HCT116 (cell line): ENCODE data around the gene SLC5A2. TPM values are rescaled to one million over a fixed set of nuclear protein-coding genes. Genes with fewer than 3 reads are reported as not detected.

ENCODE experiments used
- ATAC-seq: fragments of 200-7000 bp; cut with Tn5 transposase; 2 replicates; pipeline ENCODE4 v1.9.1; 2020; ENCODE audit warnings: mild to moderate bottlenecking, moderate library complexity
- BruUV-seq: library from RNA; stranded (reverse); fragments of 400-500 nt; replicated peaks from 2 replicates; lab custom pipeline; 2021; lab: Mats Ljungman, UMichigan
- CTCF ChIA-PET: fragments of 300-600 bp; sonication (Branson Sonifier 250); formaldehyde crosslinking; loops from one replicate; lab custom pipeline; 2021; ENCODE audit warnings: antibody characterized with exemption; lab: Charles Lee
- POLR2A ChIA-PET: fragments of 300-600, 350-600 bp; sonication (Branson Sonifier 250); formaldehyde crosslinking; loops from one replicate; lab custom pipeline; 2021; ENCODE audit warnings: antibody characterized with exemption; lab: Charles Lee
- RAD21 ChIA-PET, 2 experiments: fragments of 300-600 bp; sonication (Branson Sonifier 250); formaldehyde crosslinking; loops; one replicate each; lab custom pipeline; 2023; ENCODE audit warnings: low total read pairs in 2 of 2; ENCODE audit not compliant: uncharacterized antibody in 2 of 2, unreplicated experiment in 2 of 2, low non-redundant PET in 1 of 2; lab: Charles Lee
- DNase-seq: peaks from one replicate; pipeline ENCODE4 v3.0.0-alpha.2; 2010; ENCODE audit warnings: low read depth, low spot score
- H2AFZ ChIP-seq: fragments of 200-600 bp; shearing (Covaris generic), sonication (generic); 2 replicates; pipeline ENCODE4 v1.6.1; 2017; ENCODE audit warnings: low read depth, mixed run types, mixed read lengths, antibody characterized with exemption, low read length; ENCODE audit not compliant: poor library complexity, severe bottlenecking
- H3K27ac ChIP-seq: 2 replicates; pipeline ENCODE4 v1.5.1; 2012; ENCODE audit warnings: low read depth, low read length
- H3K27me3 ChIP-seq: fragments of 200-600 bp; sonication (generic); 2 replicates; pipeline ENCODE4 v1.6.1; 2016; ENCODE audit warnings: mixed run types, low read length, mixed read lengths; ENCODE audit not compliant: insufficient read depth
- H3K36me3 ChIP-seq, 2 experiments: fragments of 200-500 bp in 1 of 2; fragments of 200-600 bp in 1 of 2; sonication (Bioruptor generic) in 1 of 2; sonication (generic) in 1 of 2; 2 replicates each; pipeline versions ENCODE4 v1.5.1 to v1.6.1; 2014 to 2016; ENCODE audit warnings: low read length in 2 of 2, inconsistent platforms in 1 of 2, mixed read lengths in 1 of 2, mixed run types in 1 of 2; ENCODE audit not compliant: insufficient read depth in 2 of 2, control insufficient read depth in 1 of 2
- H3K4me1 ChIP-seq, 2 experiments: fragments of 200-600 bp in 1 of 2; sonication (generic) in 1 of 2; 2 replicates each; pipeline versions ENCODE4 v1.5.1 to v1.6.1; 2012 to 2017; ENCODE audit warnings: low read length in 2 of 2, inconsistent platforms in 1 of 2, mild to moderate bottlenecking in 1 of 2, mixed read lengths in 1 of 2, mixed run types in 1 of 2, moderate library complexity in 1 of 2; ENCODE audit not compliant: insufficient read depth in 2 of 2, control insufficient read depth in 1 of 2
- H3K4me2 ChIP-seq: fragments of 200-600 bp; sonication (generic); 2 replicates; pipeline ENCODE4 v1.6.1; 2017; ENCODE audit warnings: mixed run types, low read length, mixed read lengths
- H3K4me3 ChIP-seq, 2 experiments: fragments of 200-600 bp in 1 of 2; sonication (generic) in 1 of 2; replicated peaks in 1 of 2; 2 replicates each; pipeline ENCODE4 v1.5.1; 2011 to 2016; ENCODE audit warnings: low read length in 2 of 2, control low read depth in 1 of 2, low read depth in 1 of 2, mild to moderate bottlenecking in 1 of 2, mixed read lengths in 1 of 2, mixed run types in 1 of 2
- H3K79me2 ChIP-seq: fragments of 200-600 bp; sonication (generic); 2 replicates; pipeline ENCODE4 v1.6.1; 2017; ENCODE audit warnings: mild to moderate bottlenecking, mixed run types, low read length, moderate library complexity, mixed read lengths; ENCODE audit not compliant: insufficient read depth
- H3K9ac ChIP-seq: fragments of 200-600 bp; sonication (generic); 2 replicates; pipeline ENCODE4 v1.6.1; 2016; ENCODE audit warnings: low read length, mixed read lengths
- H3K9me2 ChIP-seq: fragments of 200-600 bp; sonication (generic), shearing (Covaris generic); 2 replicates; pipeline ENCODE4 v1.6.1; 2017; ENCODE audit warnings: mixed run types, mild to moderate bottlenecking, moderate library complexity; ENCODE audit not compliant: insufficient read depth
- H3K9me3 ChIP-seq, 2 experiments: fragments of 200-500 bp in 1 of 2; fragments of 200-600 bp in 1 of 2; sonication (Bioruptor generic) in 1 of 2; sonication (generic) in 1 of 2; 2 replicates each; pipeline ENCODE4 v1.6.1; 2014 to 2017; ENCODE audit warnings: low read length in 2 of 2, mixed read lengths in 2 of 2, inconsistent platforms in 1 of 2, low read depth in 1 of 2, mild to moderate bottlenecking in 1 of 2, mixed run types in 1 of 2, moderate library complexity in 1 of 2; ENCODE audit not compliant: control insufficient read depth in 1 of 2, insufficient read depth in 1 of 2
- H4K20me1 ChIP-seq: fragments of 200-600 bp; sonication (generic), shearing (Covaris generic); 2 replicates; pipeline ENCODE4 v1.6.1; 2017; ENCODE audit warnings: mixed run types, mild to moderate bottlenecking, moderate library complexity; ENCODE audit not compliant: insufficient read depth
- ATF3 ChIP-seq: IDR thresholded peaks from 2 replicates; pipeline ENCODE4 v1.6.1; 2012
- CBX3 ChIP-seq: IDR thresholded peaks from 2 replicates; pipeline ENCODE4 v1.6.1; 2012; ENCODE audit warnings: low read depth
- CEBPB ChIP-seq: IDR thresholded peaks from 2 replicates; pipeline ENCODE4 v1.6.1; 2012; ENCODE audit warnings: low read depth
- CTCF ChIP-seq, 3 experiments: fragments of 200-600 bp in 1 of 3; sonication (generic) in 1 of 3; IDR thresholded peaks in 2 of 3; conservative IDR thresholded peaks in 1 of 3; 2 replicates each; pipeline ENCODE4 v1.5.1; 2012 to 2017; ENCODE audit warnings: low read depth in 2 of 3, low read length in 2 of 3, antibody characterized with exemption in 1 of 3, borderline replicate concordance in 1 of 3, control low read depth in 1 of 3, mild to moderate bottlenecking in 1 of 3, mixed read lengths in 1 of 3, mixed run types in 1 of 3, moderate library complexity in 1 of 3; ENCODE audit not compliant: insufficient read depth in 1 of 3
- EGR1 ChIP-seq: IDR thresholded peaks from 2 replicates; pipeline ENCODE4 v1.6.1; 2012; ENCODE audit warnings: low read depth
- EZH2 ChIP-seq: fragments of 200-600 bp; sonication (generic); IDR thresholded peaks from 2 replicates; pipeline ENCODE4 v1.6.1; 2017; ENCODE audit warnings: antibody characterized with exemption, mixed run types
- EZH2phosphoT487 ChIP-seq: fragments of 200-600 bp; IDR thresholded peaks from 2 replicates; pipeline ENCODE4 v1.6.1; 2018; ENCODE audit warnings: antibody characterized with exemption, borderline replicate concordance
- MAX ChIP-seq: IDR thresholded peaks from 2 replicates; pipeline ENCODE4 v1.6.1; 2012
- POLR2AphosphoS5 ChIP-seq: IDR thresholded peaks from 2 replicates; pipeline ENCODE4 v1.6.1; 2011; ENCODE audit warnings: mild to moderate bottlenecking, low read depth, low read length, moderate library complexity
- RAD21 ChIP-seq: IDR thresholded peaks from 2 replicates; pipeline ENCODE4 v1.6.1; 2012; ENCODE audit warnings: low read depth, mild to moderate bottlenecking
- SIN3A ChIP-seq: IDR thresholded peaks from 2 replicates; pipeline ENCODE4 v1.6.1; 2012; ENCODE audit warnings: low read depth
- SRF ChIP-seq: IDR thresholded peaks from 2 replicates; pipeline ENCODE4 v1.6.1; 2012; ENCODE audit warnings: low read depth
- TCF7L2 ChIP-seq: IDR thresholded peaks from 2 replicates; pipeline ENCODE4 v1.7.0; 2011; ENCODE audit warnings: borderline replicate concordance, inconsistent platforms; ENCODE audit not compliant: insufficient read depth, insufficient read length; ENCODE audit errors: extremely low read depth
- ZFX ChIP-seq: fragments of 450-650 bp; IDR thresholded peaks from 2 replicates; pipeline ENCODE4 v1.6.1; 2017
- intact Hi-C: fragments of 100-400 bp; cut with micrococcal nuclease; formaldehyde crosslinking; loops from 2 replicates; pipeline ENCODE4 v1.10.0; 2022
- total RNA-seq: library from RNA; stranded (reverse); gene quantifications from one replicate; pipeline ENCODE4 v1.2.1, GENCODE V29; 2021; ENCODE audit not compliant: unreplicated experiment

The SLC5A2 gene
- total RNA-seq, 1 experiment from 2014 or later, result 0.10 TPM

- Histone ChIP-seq H3K4me1 (no peaks in the 10 kb centered on the region), H3K27ac (no peak overlapping the region), H3K36me3 (peaks cover 3 to 9% of the 10 kb centered on the region in 2 experiments; a peak in 3 of 4 replicates), H3K79me2 (no peaks in the 10 kb centered on the region), H3K9me3 (no peaks in the 10 kb centered on the region), H3K9ac (no peak overlapping the region), H2AFZ (no peak overlapping the region), H3K27me3 (no peaks in the 10 kb centered on the region), H4K20me1 (no peaks in the 10 kb centered on the region), H3K4me3 (no peak overlapping the region), H3K4me2 (no peak overlapping the region), H3K9me2 (no peaks in the 10 kb centered on the region)
- POLR2A ChIA-PET, result no interaction called here
- RAD21 ChIA-PET, result no interaction called here
- intact Hi-C loops, result loop anchor here (10.0 kb wide), 1 partner anchor 373 kb away; the partner anchor contains the start of gene ZNF267
- CTCF ChIA-PET, result no interaction called here
- ATAC-seq, result no peak
- no TSS peak for BruUV-seq
- DNase-seq, result no peak
- no peak for TF ChIP-seq SIN3A
- no peak for TF ChIP-seq MAX
- TF ChIP-seq SRF, result no peak
- no peak for TF ChIP-seq EZH2phosphoT487
- no peak for TF ChIP-seq TCF7L2
- no peak for TF ChIP-seq CEBPB
- TF ChIP-seq POLR2AphosphoS5, result no peak
- no peak for TF ChIP-seq ZFX
- no peak for TF ChIP-seq CTCF (IDR thresholded peaks at IDR 0.05 in 2 of 3, conservative IDR thresholded peaks at IDR 0.05 in 1 of 3; ENCODE audit: borderline replicate concordance in 1 of 3, insufficient read depth in 1 of 3, low read depth in 2 of 3, low read length in 2 of 3)
- no peak for TF ChIP-seq RAD21
- TF ChIP-seq CBX3, result no peak
- no peak for TF ChIP-seq EZH2
- TF ChIP-seq ATF3, result no peak
- no peak for TF ChIP-seq EGR1
Measured at GRCh38 chr16:31501226-31501965, 18.5 kb downstream of the SLC5A2 start.
